Activated CD4-positive, alpha-beta memory T cell treated with anti-CD3 and anti-CD28 coated beads, Interleukin-2, amount 10 ng/mL, durations not matched to agents 7 days and 5 days (primary cell): Measurements from ENCODE around the gene ARHGAP26. TPM values are rescaled to one million over a fixed set of nuclear protein-coding genes. Genes with fewer than 3 reads are reported as not detected.

ENCODE experiments used
- CTCF ChIA-PET: fragments of 350-600 bp; sonication (Branson Sonifier 250); formaldehyde crosslinking; loops from one replicate; lab custom pipeline; 2021; ENCODE audit warnings: antibody characterized with exemption, inconsistent platforms; lab: Charles Lee
- POLR2A ChIA-PET: fragments of 350-600 bp; sonication (Branson Sonifier 250); formaldehyde crosslinking; loops from one replicate; lab custom pipeline; 2021; ENCODE audit warnings: antibody characterized with exemption; lab: Charles Lee
- DNase-seq: peaks from one replicate; pipeline ENCODE4 v3.0.0-alpha.2; 2020
- H3K27ac Mint-ChIP-seq: one replicate; pipeline ENCODE4 v1.8.0; 2021; ENCODE audit warnings: mild to moderate bottlenecking, mixed read lengths
- H3K27me3 Mint-ChIP-seq: one replicate; pipeline ENCODE4 v1.8.0; 2021; ENCODE audit warnings: mixed read lengths
- H3K36me3 Mint-ChIP-seq: one replicate; pipeline ENCODE4 v1.8.0; 2021; ENCODE audit warnings: low read depth, mixed read lengths
- H3K4me1 Mint-ChIP-seq: one replicate; pipeline ENCODE4 v1.8.0; 2021; ENCODE audit warnings: mixed read lengths
- H3K4me3 Mint-ChIP-seq: one replicate; pipeline ENCODE4 v1.8.0; 2021; ENCODE audit warnings: mild to moderate bottlenecking, mixed read lengths
- H3K9me3 Mint-ChIP-seq: one replicate; pipeline ENCODE4 v1.8.0; 2021; ENCODE audit warnings: mixed read lengths
- total RNA-seq, 2 experiments: library from RNA; stranded (reverse); gene quantifications; one replicate each; pipeline ENCODE4 v1.2.3, GENCODE V29; 2021

The ARHGAP26 gene
- total RNA-seq, 2 experiments from 2014 or later = 14.8 to 17.1 TPM

- peaks cover 38% of the 10 kb centered on the region for H3K4me1 Mint-ChIP-seq
- peaks cover 13% of the 10 kb centered on the region for H3K36me3 Mint-ChIP-seq
- no peaks in the 10 kb centered on the region for H3K9me3 Mint-ChIP-seq
- DNase-seq = no peak
- POLR2A ChIA-PET = no interaction called here
- CTCF ChIA-PET = no interaction called here
- H3K27me3 Mint-ChIP-seq = peaks cover 24% of the 10 kb centered on the region
- no peak overlapping the region for H3K4me3 Mint-ChIP-seq
- no peak overlapping the region for H3K27ac Mint-ChIP-seq
Observed at GRCh38 chr5:143026380-143026779, 256.2 kb downstream of the ARHGAP26 start.

DNA sequence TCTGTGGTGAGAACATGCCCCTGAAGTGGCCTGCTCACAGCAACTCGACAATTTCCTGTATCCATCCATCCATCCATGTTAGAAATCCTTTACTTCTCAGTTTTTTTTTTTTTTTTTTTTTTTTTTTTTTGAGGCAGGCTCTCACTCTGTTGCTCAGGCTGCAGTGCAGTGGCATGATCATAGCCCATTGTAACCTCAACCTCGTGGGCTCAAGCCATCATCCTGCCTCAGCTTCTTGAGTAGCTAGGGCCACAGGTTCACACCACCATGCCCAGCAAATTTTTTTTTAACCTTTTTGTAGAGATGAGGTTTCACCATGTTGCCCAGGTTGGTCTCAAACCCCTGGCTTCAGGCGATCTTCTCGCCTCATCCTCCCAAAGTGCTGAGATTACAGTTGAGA lies 259.1 kb downstream of the ARHGAP26 start:
- ChIA-PET POLR2A (interaction anchor here (1.5 kb wide), 1 partner anchor 376 kb away, joined by 5 read pairs; no protein-coding TSS in a partner anchor), CTCF (no interaction called here)
- H3K27me3 Mint-ChIP-seq = peaks cover 24% of the 10 kb centered on the region
- H3K27ac Mint-ChIP-seq = no peak overlapping the region
- no peak for DNase-seq
- no peaks in the 10 kb centered on the region for H3K9me3 Mint-ChIP-seq
- H3K4me1 Mint-ChIP-seq = peaks cover 24% of the 10 kb centered on the region
- H3K4me3 Mint-ChIP-seq = no peak overlapping the region
- H3K36me3 Mint-ChIP-seq = peaks cover 13% of the 10 kb centered on the region

- DNase-seq = no peak
- H3K36me3 Mint-ChIP-seq = peaks cover 13% of the 10 kb centered on the region
- CTCF ChIA-PET = interaction anchor here (0.8 kb wide), 1 partner anchor 791 kb away, joined by 3 read pairs; no protein-coding TSS in a partner anchor
- POLR2A ChIA-PET = no interaction called here
- peaks cover 16% of the 10 kb centered on the region for H3K27me3 Mint-ChIP-seq
- peaks cover 22% of the 10 kb centered on the region for H3K4me1 Mint-ChIP-seq
- H3K27ac Mint-ChIP-seq = no peak overlapping the region
- H3K4me3 Mint-ChIP-seq = no peak overlapping the region
- H3K9me3 Mint-ChIP-seq = no peaks in the 10 kb centered on the region
Observed at GRCh38 chr5:143030349-143030748, 260.2 kb downstream of the ARHGAP26 start.

DNA sequence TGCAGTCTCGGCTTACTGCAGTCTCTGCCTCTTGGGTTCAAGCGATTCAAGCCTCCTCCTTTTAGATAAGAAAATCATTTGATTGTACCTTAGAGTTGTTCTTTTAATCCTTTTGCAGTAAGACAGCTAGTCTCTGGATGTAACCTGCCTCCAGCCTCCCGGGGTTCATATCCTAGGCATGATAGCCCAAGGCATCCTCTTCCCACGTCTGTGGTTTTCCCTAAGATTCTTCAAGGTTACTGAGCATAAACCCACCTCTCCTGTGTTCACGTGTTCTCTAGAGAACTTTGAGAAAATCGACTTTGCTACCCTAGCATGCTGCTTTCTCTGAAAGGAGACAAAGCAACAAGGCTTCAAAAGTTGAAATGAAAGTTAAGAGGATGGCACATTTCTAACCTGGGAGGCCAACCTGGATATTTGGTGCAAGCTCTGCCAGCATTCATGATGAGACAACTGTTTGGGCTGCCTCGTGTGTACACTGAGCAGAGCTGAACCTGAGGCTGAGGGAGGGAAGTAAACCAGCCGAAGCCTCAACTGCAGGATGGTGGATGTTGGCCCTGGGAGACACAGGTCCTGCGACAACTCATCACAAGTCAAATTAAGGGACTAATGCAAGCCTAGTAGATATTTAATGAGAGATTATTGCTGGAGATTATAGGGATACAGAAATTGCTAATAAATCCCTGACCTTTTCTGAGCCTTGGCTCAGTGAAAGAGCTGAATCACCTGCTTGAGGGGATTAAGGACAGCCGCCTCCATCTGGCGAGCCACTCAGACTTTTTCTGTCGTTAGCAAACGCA lies 261.8 kb downstream of the ARHGAP26 start:
- no peak for DNase-seq
- no peaks in the 10 kb centered on the region for H3K9me3 Mint-ChIP-seq
- H3K27ac Mint-ChIP-seq = no peak overlapping the region
- POLR2A ChIA-PET = interaction anchor here (0.6 to 1.2 kb wide), 2 partner anchors 8 to 369 kb away, joined by 3 read pairs; no protein-coding TSS in a partner anchor
- H3K4me1 Mint-ChIP-seq = peaks cover 25% of the 10 kb centered on the region
- H3K36me3 Mint-ChIP-seq = peaks cover 9% of the 10 kb centered on the region
- CTCF ChIA-PET = interaction anchor here (0.6 to 0.8 kb wide), 2 partner anchors 13 to 14 kb away, joined by 3 read pairs; no protein-coding TSS in a partner anchor
- H3K27me3 Mint-ChIP-seq = peaks cover 8% of the 10 kb centered on the region
- no peak overlapping the region for H3K4me3 Mint-ChIP-seq

DNA sequence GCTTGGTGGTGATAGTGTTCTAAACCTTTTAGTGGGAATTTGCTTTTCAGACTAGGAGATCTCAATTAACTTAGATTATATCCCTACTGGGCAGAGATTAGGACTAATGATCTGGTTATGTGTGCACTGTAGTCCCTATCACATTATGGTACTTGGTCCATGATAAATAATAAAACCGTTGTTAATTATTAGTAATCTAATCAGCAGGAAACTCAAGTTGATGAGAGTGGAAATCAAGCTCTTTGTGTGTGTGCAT lies 262.3 kb downstream of the ARHGAP26 start:
- ChIA-PET POLR2A (interaction anchor here (1.2 kb wide), 1 partner anchor 9 kb away, joined by 3 read pairs; no protein-coding TSS in a partner anchor), CTCF (interaction anchor here (0.8 kb wide), 1 partner anchor 13 kb away, joined by 3 read pairs; no protein-coding TSS in a partner anchor)
- Mint-ChIP-seq H3K4me3 (no peak overlapping the region), H3K27ac (no peak overlapping the region), H3K9me3 (no peaks in the 10 kb centered on the region), H3K27me3 (peaks cover 8% of the 10 kb centered on the region), H3K36me3 (peaks cover 9% of the 10 kb centered on the region), H3K4me1 (peaks cover 25% of the 10 kb centered on the region)
- DNase-seq = no peak

DNA sequence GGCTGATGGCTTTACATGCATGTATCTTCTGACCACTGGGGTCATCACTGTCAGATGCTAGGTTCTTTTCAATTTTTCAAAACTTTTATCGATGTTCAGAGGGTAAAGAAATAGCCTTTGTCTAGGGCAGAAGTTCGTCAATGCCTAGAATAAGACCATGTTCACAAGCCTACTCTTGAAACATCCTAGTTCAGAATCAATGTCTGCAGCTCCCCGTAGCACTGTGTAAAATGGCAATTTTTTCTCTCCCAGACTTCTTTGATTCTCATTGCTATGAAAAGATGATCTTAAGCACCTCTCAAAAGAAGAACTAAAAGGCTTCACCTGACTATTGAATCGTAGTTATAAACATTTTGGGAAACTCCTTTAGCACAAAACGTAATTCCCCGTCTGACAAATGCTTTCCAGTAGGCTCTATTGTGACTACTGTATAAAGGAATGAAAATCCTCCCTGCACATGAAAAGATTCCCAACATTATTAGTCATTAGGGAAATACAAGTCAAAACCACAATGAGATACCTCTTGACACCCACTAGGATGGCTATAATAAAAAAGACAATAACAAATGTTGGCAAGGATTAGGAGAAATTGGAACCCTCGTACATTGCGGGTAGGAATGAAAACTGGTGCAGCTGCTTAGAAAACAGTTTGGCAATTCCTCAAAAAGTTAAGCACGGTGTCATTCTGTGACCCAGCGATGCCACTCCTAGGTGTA lies 263.5 kb downstream of the ARHGAP26 start:
- POLR2A ChIA-PET = no interaction called here
- Mint-ChIP-seq H3K36me3 (peaks cover 9% of the 10 kb centered on the region), H3K4me3 (no peak overlapping the region), H3K9me3 (no peaks in the 10 kb centered on the region), H3K27me3 (peaks cover 6% of the 10 kb centered on the region), H3K27ac (no peak overlapping the region), H3K4me1 (peaks cover 33% of the 10 kb centered on the region)
- CTCF ChIA-PET = no interaction called here
- no peak for DNase-seq

- ChIA-PET POLR2A (no interaction called here), CTCF (no interaction called here)
- no peak overlapping the region for H3K4me3 Mint-ChIP-seq
- H3K36me3 Mint-ChIP-seq = peaks cover 9% of the 10 kb centered on the region
- no peak overlapping the region for H3K27ac Mint-ChIP-seq
- peaks cover 26% of the 10 kb centered on the region for H3K4me1 Mint-ChIP-seq
- H3K9me3 Mint-ChIP-seq = no peaks in the 10 kb centered on the region
- peaks cover 2% of the 10 kb centered on the region for H3K27me3 Mint-ChIP-seq
- no peak for DNase-seq
Observed at GRCh38 chr5:143036146-143036927, 266.2 kb downstream of the ARHGAP26 start.

- POLR2A ChIA-PET = no interaction called here
- CTCF ChIA-PET = no interaction called here
- Mint-ChIP-seq H3K27me3 (peaks cover 2% of the 10 kb centered on the region), H3K4me3 (no peak overlapping the region), H3K4me1 (peaks cover 26% of the 10 kb centered on the region), H3K9me3 (no peaks in the 10 kb centered on the region), H3K36me3 (peaks cover 10% of the 10 kb centered on the region), H3K27ac (no peak overlapping the region)
- DNase-seq = no peak
Observed at GRCh38 chr5:143037071-143037470, 266.9 kb downstream of the ARHGAP26 start.

DNA sequence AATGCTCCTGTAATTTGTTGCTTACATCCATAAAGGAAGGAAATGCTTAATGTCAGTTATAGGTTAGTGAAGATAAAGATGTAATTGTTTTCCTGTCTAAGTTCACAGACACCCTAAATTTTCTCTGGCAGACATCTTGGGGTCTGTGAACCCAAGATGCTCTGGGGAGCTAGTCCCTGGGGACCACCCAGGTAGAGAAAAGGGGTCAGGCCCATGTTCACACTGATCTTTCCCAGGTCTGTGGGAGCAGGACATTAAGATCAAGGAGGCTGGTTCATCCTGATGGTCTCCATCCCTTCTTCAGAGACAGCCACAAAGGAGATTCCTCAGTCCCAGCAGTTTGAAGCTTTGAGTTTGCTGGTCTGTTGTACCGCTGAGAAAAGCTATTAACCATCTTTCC lies 267.5 kb downstream of the ARHGAP26 start:
- Mint-ChIP-seq H3K4me1 (peaks cover 26% of the 10 kb centered on the region), H3K4me3 (no peak overlapping the region), H3K27ac (no peak overlapping the region), H3K9me3 (no peaks in the 10 kb centered on the region), H3K27me3 (no peaks in the 10 kb centered on the region), H3K36me3 (peaks cover 16% of the 10 kb centered on the region)
- CTCF ChIA-PET = interaction anchor here (0.7 kb wide), 1 partner anchor 14 kb away, joined by 3 read pairs; no protein-coding TSS in a partner anchor
- no peak for DNase-seq
- POLR2A ChIA-PET = no interaction called here

- ChIA-PET POLR2A (no interaction called here), CTCF (no interaction called here)
- DNase-seq = no peak
- Mint-ChIP-seq H3K27ac (no peak overlapping the region), H3K27me3 (no peaks in the 10 kb centered on the region), H3K9me3 (no peaks in the 10 kb centered on the region), H3K4me1 (peaks cover 26% of the 10 kb centered on the region), H3K36me3 (peaks cover 21% of the 10 kb centered on the region), H3K4me3 (no peak overlapping the region)
Observed at GRCh38 chr5:143040622-143041021, 270.4 kb downstream of the ARHGAP26 start.

- no peak overlapping the region for H3K4me3 Mint-ChIP-seq
- peaks cover 21% of the 10 kb centered on the region for H3K4me1 Mint-ChIP-seq
- H3K9me3 Mint-ChIP-seq = no peaks in the 10 kb centered on the region
- H3K27ac Mint-ChIP-seq = no peak overlapping the region
- ChIA-PET POLR2A (no interaction called here), CTCF (interaction anchor here (0.6 kb wide), 1 partner anchor 212 kb away, joined by 4 read pairs; no protein-coding TSS in a partner anchor)
- no peaks in the 10 kb centered on the region for H3K27me3 Mint-ChIP-seq
- peaks cover 21% of the 10 kb centered on the region for H3K36me3 Mint-ChIP-seq
- no peak for DNase-seq
Observed at GRCh38 chr5:143041461-143041860, 271.3 kb downstream of the ARHGAP26 start.

- Mint-ChIP-seq H3K27ac (no peak overlapping the region), H3K36me3 (peaks cover 21% of the 10 kb centered on the region), H3K9me3 (no peaks in the 10 kb centered on the region), H3K4me3 (no peak overlapping the region), H3K27me3 (no peaks in the 10 kb centered on the region), H3K4me1 (peaks cover 20% of the 10 kb centered on the region)
- CTCF ChIA-PET = no interaction called here
- DNase-seq = no peak
- POLR2A ChIA-PET = no interaction called here
Observed at GRCh38 chr5:143041972-143042770, 272.0 kb downstream of the ARHGAP26 start.
